Measurements from ENCODE around the gene NDFIP1. TPM values are rescaled to one million over a fixed set of nuclear protein-coding genes. Genes with fewer than 3 reads are reported as not detected.
A peak's percentile ranks its signal among the peaks of the same experiment; 100 is the strongest.

Gene NDFIP1
- total RNA-seq, 1 experiment from 2014 or later = 40.9 TPM

DNA sequence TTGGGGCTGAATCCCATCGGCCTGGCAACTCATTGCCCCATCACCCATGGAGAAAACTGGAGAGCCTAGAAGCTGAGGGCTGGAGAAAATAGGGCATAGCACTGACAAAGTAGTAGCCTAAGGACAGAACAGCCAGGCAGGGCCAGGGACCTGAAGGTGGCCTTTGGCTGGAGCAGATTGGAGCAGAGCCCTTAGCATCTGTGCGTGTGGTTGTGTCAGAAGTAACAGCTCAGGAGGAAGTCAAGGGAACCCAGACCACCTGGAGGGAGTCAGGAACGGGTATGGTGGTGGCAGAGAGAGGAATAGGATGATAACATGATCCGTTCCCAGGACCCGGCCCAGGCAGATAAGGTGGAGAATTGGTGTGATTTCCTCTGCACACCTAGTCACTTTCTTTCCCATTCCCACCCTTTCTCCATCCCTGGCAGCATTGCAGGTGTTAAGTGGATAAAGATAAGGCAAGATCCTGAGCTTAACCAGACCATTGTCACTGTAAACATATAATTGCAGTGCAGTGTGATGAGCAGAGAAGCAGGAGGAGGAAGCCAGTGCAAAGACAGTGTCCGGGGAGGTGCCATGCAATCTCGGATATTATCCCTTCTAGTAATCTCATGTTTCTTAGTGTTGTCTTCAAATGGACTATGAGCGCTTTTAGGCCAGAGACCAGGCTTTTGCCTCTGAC is 67.0 kb downstream of the NDFIP1 start:
- no TSS peak for BruUV-seq (replicated peaks)
- ChIA-PET POLR2A (no interaction called here), CTCF (interaction anchor here (1.1 kb wide), 1 partner anchor 11 kb away, joined by 3 read pairs; no protein-coding TSS in a partner anchor)
- H3K4me3 ChIP-seq (ENCODE audit: low read depth in 2 of 2, low read length in 2 of 2) = no peak overlapping the region
- DNase-seq (ENCODE audit: low read depth, low spot score) (no peak), ATAC-seq (no peak)
- intact Hi-C loops (cut with micrococcal nuclease; ENCODE audit: unreplicated experiment) (no loop called here), in situ Hi-C loops (cut with HindIII; ENCODE audit: low pct_unique_long_range_greater_than_20kb, low sequenced_read_pairs) (no loop called here)
- H3K27me3 ChIP-seq (ENCODE audit: control insufficient read depth, insufficient read depth, low read length) = no peaks in the 10 kb centered on the region
- H3K9me3 ChIP-seq (ENCODE audit: control insufficient read depth, insufficient read depth, low read depth, low read length) = no peaks in the 10 kb centered on the region
- TF ChIP-seq POLR2AphosphoS5 (IDR thresholded peaks at IDR 0.05; ENCODE audit: low read depth, low read length) (no peak), SIN3A (IDR thresholded peaks at IDR 0.05; ENCODE audit: borderline replicate concordance, insufficient read depth, low read depth, low read length) (no peak), CTCF (IDR thresholded peaks at IDR 0.05) (no peak), REST (IDR thresholded peaks at IDR 0.05; ENCODE audit: insufficient read depth in 1 of 2, low read depth in 2 of 2, low read length in 1 of 2) (no peak), TCF7L2 (IDR thresholded peaks at IDR 0.05; ENCODE audit: low read depth, low read length) (no peak)
- peak overlapping the region; percentile 10; the same call in 1 of the 2 replicates for H3K27ac ChIP-seq (ENCODE audit: low read length)
- H3K36me3 ChIP-seq (ENCODE audit: control insufficient read depth, insufficient read depth, low read length) = no peaks in the 10 kb centered on the region
- no peaks in the 10 kb centered on the region for H3K4me1 ChIP-seq (ENCODE audit: control insufficient read depth, insufficient read depth, low read length)

DNA sequence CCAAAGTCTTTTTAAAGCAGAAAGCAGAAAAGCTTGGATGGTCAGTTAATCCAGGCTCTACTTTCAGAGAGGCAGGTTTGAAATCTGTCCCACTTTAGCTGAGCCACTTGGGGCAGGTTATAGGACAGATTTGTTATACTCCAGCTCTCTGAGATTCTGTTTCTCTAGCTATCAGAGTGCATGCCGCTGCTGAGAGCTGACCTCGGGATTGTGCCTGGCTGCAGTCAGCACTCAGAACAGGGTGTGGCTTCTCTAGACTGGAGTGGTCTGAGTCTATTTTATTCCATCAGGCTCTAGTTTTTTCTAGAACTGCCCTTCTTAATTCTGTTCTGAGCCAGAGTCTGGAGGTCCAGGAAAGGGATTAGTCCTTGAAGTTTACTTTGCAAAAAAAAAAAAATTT is 67.7 kb downstream of the NDFIP1 start:
- no peaks in the 10 kb centered on the region for H3K27me3 ChIP-seq (ENCODE audit: control insufficient read depth, insufficient read depth, low read length)
- POLR2A ChIA-PET = interaction anchor here (0.7 kb wide), 1 partner anchor 87 kb away, joined by 3 read pairs; no protein-coding TSS in a partner anchor
- no peak overlapping the region for H3K4me3 ChIP-seq (ENCODE audit: low read depth in 2 of 2, low read length in 2 of 2)
- in situ Hi-C loops (cut with HindIII; ENCODE audit: low pct_unique_long_range_greater_than_20kb, low sequenced_read_pairs) = no loop called here
- H3K4me1 ChIP-seq (ENCODE audit: control insufficient read depth, insufficient read depth, low read length) = no peaks in the 10 kb centered on the region
- H3K9me3 ChIP-seq (ENCODE audit: control insufficient read depth, insufficient read depth, low read depth, low read length) = no peaks in the 10 kb centered on the region
- TF ChIP-seq TCF7L2 (IDR thresholded peaks at IDR 0.05; ENCODE audit: low read depth, low read length) (no peak), POLR2AphosphoS5 (IDR thresholded peaks at IDR 0.05; ENCODE audit: low read depth, low read length) (no peak), CTCF (IDR thresholded peaks at IDR 0.05) (no peak), REST (IDR thresholded peaks at IDR 0.05; ENCODE audit: insufficient read depth in 1 of 2, low read depth in 2 of 2, low read length in 1 of 2) (no peak), SIN3A (IDR thresholded peaks at IDR 0.05; ENCODE audit: borderline replicate concordance, insufficient read depth, low read depth, low read length) (no peak)
- DNase-seq (ENCODE audit: low read depth, low spot score) (no peak), ATAC-seq (no peak)
- H3K36me3 ChIP-seq (ENCODE audit: control insufficient read depth, insufficient read depth, low read length) = no peaks in the 10 kb centered on the region
- BruUV-seq (replicated peaks) = no TSS peak
- H3K27ac ChIP-seq (ENCODE audit: low read length) = no peak overlapping the region
- intact Hi-C loops (cut with micrococcal nuclease; ENCODE audit: unreplicated experiment) = no loop called here
- CTCF ChIA-PET = interaction anchor here (0.6 to 1.1 kb wide), 4 partner anchors 10 to 662 kb away, joined by 3 to 7 read pairs (median 3); no protein-coding TSS in a partner anchor
